Measurements from ENCODE around the gene MAMDC4. TPM values are rescaled to one million over a fixed set of nuclear protein-coding genes. Genes with fewer than 3 reads are reported as not detected.

MAMDC4 gene
- total and polyA plus RNA-seq, 4 experiments from 2014 or later: 9.3 to 11.7 TPM; not detected in 2

GRCh38 chr9:136856541-136857141, 4.5 kb downstream of the MAMDC4 start:
- ChIA-PET POLR2A (ENCODE audit: partially characterized antibody) (interaction anchor here (0.7 to 1.3 kb wide), 3 partner anchors 9 to 15 kb away, joined by 3 read pairs; partner anchors contain the start of genes AJM1 and EDF1), CTCF (ENCODE audit: partially characterized antibody) (interaction anchor here (0.9 to 1.1 kb wide), 5 partner anchors 12 to 190 kb away, joined by 3 to 4 read pairs (median 3); partner anchors contain the start of genes AJM1 and NPDC1)
- peaks cover 0 to 4% (median 0%) of the 10 kb centered on the region in 4 donors for H3K4me1 Mint-ChIP-seq
- Histone ChIP-seq H3K27ac (ENCODE audit: low read depth, low read length) (no peak overlapping the region), H3K4me1 (ENCODE audit: insufficient read depth, low read length) (no peaks in the 10 kb centered on the region), H3K27me3 (ENCODE audit: insufficient read depth, low read length) (no peaks in the 10 kb centered on the region), H3K4me3 (ENCODE audit: low read length in 2 of 2) (no peak overlapping the region), H3K9me3 (ENCODE audit: control insufficient read depth in 1 of 2, low read length in 2 of 2) (no peaks in the 10 kb centered on the region), H3K36me3 (ENCODE audit: insufficient read depth, low read length) (peaks cover 8% of the 10 kb centered on the region)
- intact Hi-C loops (cut with micrococcal nuclease): no loop called here
- peaks cover 0 to 4% of the 10 kb centered on the region in 2 donors for H3K36me3 Mint-ChIP-seq
- H3K4me3 Mint-ChIP-seq: no peak overlapping the region
- peak in 1 of 5 donors; percentile 30 for DNase-seq
- no peaks in the 10 kb centered on the region for H3K9me3 Mint-ChIP-seq
- H3K27me3 Mint-ChIP-seq: no peaks in the 10 kb centered on the region
- no peak overlapping the region for H3K27ac Mint-ChIP-seq

GRCh38 chr9:136857166-136857565, 5.0 kb downstream of the MAMDC4 start:
- Histone ChIP-seq H3K36me3 (ENCODE audit: insufficient read depth, low read length) (peaks cover 13% of the 10 kb centered on the region), H3K4me3 (ENCODE audit: low read length in 2 of 2) (no peak overlapping the region), H3K4me1 (ENCODE audit: insufficient read depth, low read length) (no peaks in the 10 kb centered on the region), H3K27me3 (ENCODE audit: insufficient read depth, low read length) (no peaks in the 10 kb centered on the region), H3K9me3 (ENCODE audit: control insufficient read depth in 1 of 2, low read length in 2 of 2) (no peaks in the 10 kb centered on the region), H3K27ac (ENCODE audit: low read depth, low read length) (no peak overlapping the region)
- Mint-ChIP-seq H3K36me3 (peaks cover 0 to 7% of the 10 kb centered on the region in 2 donors), H3K4me1 (peaks cover 0 to 4% (median 0%) of the 10 kb centered on the region in 4 donors), H3K9me3 (no peaks in the 10 kb centered on the region), H3K27me3 (no peaks in the 10 kb centered on the region), H3K27ac (no peak overlapping the region), H3K4me3 (no peak overlapping the region)
- CTCF ChIA-PET (ENCODE audit: partially characterized antibody): interaction anchor here (0.9 to 1.0 kb wide), 2 partner anchors 14 to 135 kb away, joined by 3 to 4 read pairs; partner anchors contain the start of gene AJM1
- POLR2A ChIA-PET (ENCODE audit: partially characterized antibody): no interaction called here
- no peak for DNase-seq
- intact Hi-C loops (cut with micrococcal nuclease): no loop called here

GRCh38 chr9:136857581-136858412, 5.7 kb downstream of the MAMDC4 start:
- H3K27ac ChIP-seq (ENCODE audit: low read depth, low read length): no peak overlapping the region
- H3K9me3 ChIP-seq (ENCODE audit: control insufficient read depth in 1 of 2, low read length in 2 of 2): no peaks in the 10 kb centered on the region
- no peaks in the 10 kb centered on the region for H3K27me3 ChIP-seq (ENCODE audit: insufficient read depth, low read length)
- peak in 1 of 5 donors; percentile 27 for DNase-seq
- no peak overlapping the region for H3K4me3 Mint-ChIP-seq
- intact Hi-C loops (cut with micrococcal nuclease): no loop called here
- H3K4me1 ChIP-seq (ENCODE audit: insufficient read depth, low read length): no peaks in the 10 kb centered on the region
- POLR2A ChIA-PET (ENCODE audit: partially characterized antibody): interaction anchor here (0.6 kb wide), 1 partner anchor 86 kb away, joined by 3 read pairs; the partner anchor contains the start of gene FBXW5
- no peaks in the 10 kb centered on the region for H3K27me3 Mint-ChIP-seq
- peaks cover 0 to 4% (median 0%) of the 10 kb centered on the region in 4 donors for H3K4me1 Mint-ChIP-seq
- H3K27ac Mint-ChIP-seq: no peak overlapping the region
- no peaks in the 10 kb centered on the region for H3K9me3 Mint-ChIP-seq
- CTCF ChIA-PET (ENCODE audit: partially characterized antibody): interaction anchor here (0.6 kb wide), 1 partner anchor 10 kb away, joined by 5 read pairs; no protein-coding TSS in a partner anchor
- no peak overlapping the region for H3K4me3 ChIP-seq (ENCODE audit: low read length in 2 of 2)
- H3K36me3 Mint-ChIP-seq: peaks cover 0 to 11% of the 10 kb centered on the region in 2 donors
- peaks cover 20% of the 10 kb centered on the region for H3K36me3 ChIP-seq (ENCODE audit: insufficient read depth, low read length)

GRCh38 chr9:136858452-136858843, 6.3 kb downstream of the MAMDC4 start:
- intact Hi-C loops (cut with micrococcal nuclease): no loop called here
- peaks cover 0 to 15% of the 10 kb centered on the region in 2 donors for H3K36me3 Mint-ChIP-seq
- CTCF ChIA-PET (ENCODE audit: partially characterized antibody): interaction anchor here (0.6 kb wide), 1 partner anchor 11 kb away, joined by 5 read pairs; no protein-coding TSS in a partner anchor

GRCh38 chr9:136858844-136859757, 7.0 kb downstream of the MAMDC4 start:
- no peaks in the 10 kb centered on the region for H3K27me3 Mint-ChIP-seq
- Histone ChIP-seq H3K4me3 (ENCODE audit: low read length in 2 of 2) (no peak overlapping the region), H3K27me3 (ENCODE audit: insufficient read depth, low read length) (no peaks in the 10 kb centered on the region), H3K27ac (ENCODE audit: low read depth, low read length) (no peak overlapping the region), H3K4me1 (ENCODE audit: insufficient read depth, low read length) (peaks cover 5% of the 10 kb centered on the region), H3K9me3 (ENCODE audit: control insufficient read depth in 1 of 2, low read length in 2 of 2) (no peaks in the 10 kb centered on the region), H3K36me3 (ENCODE audit: insufficient read depth, low read length) (peaks cover 31% of the 10 kb centered on the region)
- peaks cover 0 to 11% (median 3%) of the 10 kb centered on the region in 4 donors for H3K4me1 Mint-ChIP-seq
- ChIA-PET POLR2A (ENCODE audit: partially characterized antibody) (interaction anchor here (0.9 to 2.6 kb wide), 6 partner anchors 11 to 176 kb away, joined by 3 to 8 read pairs (median 6); partner anchors contain the start of gene AJM1), CTCF (ENCODE audit: partially characterized antibody) (interaction anchor here (0.6 kb wide), 1 partner anchor 11 kb away, joined by 5 read pairs; no protein-coding TSS in a partner anchor)
- H3K27ac Mint-ChIP-seq: no peak overlapping the region
- peaks cover 5 to 20% of the 10 kb centered on the region in 2 donors for H3K36me3 Mint-ChIP-seq
- H3K4me3 Mint-ChIP-seq: no peak overlapping the region
- intact Hi-C loops (cut with micrococcal nuclease): no loop called here
- DNase-seq: peak in 1 of 5 donors; percentile 20
- no peaks in the 10 kb centered on the region for H3K9me3 Mint-ChIP-seq

More at GRCh38 chr9:136858452-136858843, 6.3 kb downstream of the MAMDC4 start:
- Histone ChIP-seq H3K36me3 (ENCODE audit: insufficient read depth, low read length) (peaks cover 26% of the 10 kb centered on the region), H3K4me1 (ENCODE audit: insufficient read depth, low read length) (no peaks in the 10 kb centered on the region), H3K27me3 (ENCODE audit: insufficient read depth, low read length) (no peaks in the 10 kb centered on the region), H3K4me3 (ENCODE audit: low read length in 2 of 2) (no peak overlapping the region), H3K27ac (ENCODE audit: low read depth, low read length) (no peak overlapping the region), H3K9me3 (ENCODE audit: control insufficient read depth in 1 of 2, low read length in 2 of 2) (no peaks in the 10 kb centered on the region)
- no peak for DNase-seq
- H3K9me3 Mint-ChIP-seq: no peaks in the 10 kb centered on the region
- peaks cover 0 to 4% (median 0%) of the 10 kb centered on the region in 4 donors for H3K4me1 Mint-ChIP-seq
- POLR2A ChIA-PET (ENCODE audit: partially characterized antibody): interaction anchor here (0.6 kb wide), 1 partner anchor 86 kb away, joined by 3 read pairs; the partner anchor contains the start of gene FBXW5
- no peaks in the 10 kb centered on the region for H3K27me3 Mint-ChIP-seq
- no peak overlapping the region for H3K4me3 Mint-ChIP-seq
- no peak overlapping the region for H3K27ac Mint-ChIP-seq

- H3K27ac Mint-ChIP-seq: peak overlapping the region in 1 of 7 donors; percentile 70
- H3K4me3 Mint-ChIP-seq: no peak overlapping the region
- intact Hi-C loops (cut with micrococcal nuclease): no loop called here
- CTCF ChIA-PET (ENCODE audit: partially characterized antibody): interaction anchor here (1.3 kb wide), 1 partner anchor 21 kb away, joined by 3 read pairs; no protein-coding TSS in a partner anchor
- peaks cover 17% of the 10 kb centered on the region for H3K4me1 ChIP-seq (ENCODE audit: insufficient read depth, low read length)
- peak in 1 of 5 donors; percentile 8 for DNase-seq
- no peaks in the 10 kb centered on the region for H3K27me3 Mint-ChIP-seq
- no peak overlapping the region for H3K4me3 ChIP-seq (ENCODE audit: low read length in 2 of 2)
- no peaks in the 10 kb centered on the region for H3K27me3 ChIP-seq (ENCODE audit: insufficient read depth, low read length)
- peaks cover 2 to 19% (median 11%) of the 10 kb centered on the region in 4 donors for H3K4me1 Mint-ChIP-seq
- H3K9me3 ChIP-seq (ENCODE audit: control insufficient read depth in 1 of 2, low read length in 2 of 2): no peaks in the 10 kb centered on the region
- H3K36me3 Mint-ChIP-seq: peaks cover 5 to 22% of the 10 kb centered on the region in 2 donors
- H3K27ac ChIP-seq (ENCODE audit: low read depth, low read length): no peak overlapping the region
- POLR2A ChIA-PET (ENCODE audit: partially characterized antibody): interaction anchor here (0.8 to 2.6 kb wide), 8 partner anchors 10 to 175 kb away, joined by 3 to 8 read pairs (median 6); partner anchors contain the start of genes AJM1 and TRAF2
- no peaks in the 10 kb centered on the region for H3K9me3 Mint-ChIP-seq
- H3K36me3 ChIP-seq (ENCODE audit: insufficient read depth, low read length): peaks cover 31% of the 10 kb centered on the region
Measured at GRCh38 chr9:136860529-136860928, 8.4 kb downstream of the MAMDC4 start.
